ENCODE results near the gene LGALS9B. TPM values are rescaled to one million over a fixed set of nuclear protein-coding genes. Genes with fewer than 3 reads are reported as not detected.
"Not testable (repeated sequence)": the region's sequence is repeated elsewhere in the genome, so short reads cannot be mapped to it uniquely, and the experiment has no call there.

LGALS9B gene
- total RNA-seq, 2 donors from 2014 or later = not detected

DNA sequence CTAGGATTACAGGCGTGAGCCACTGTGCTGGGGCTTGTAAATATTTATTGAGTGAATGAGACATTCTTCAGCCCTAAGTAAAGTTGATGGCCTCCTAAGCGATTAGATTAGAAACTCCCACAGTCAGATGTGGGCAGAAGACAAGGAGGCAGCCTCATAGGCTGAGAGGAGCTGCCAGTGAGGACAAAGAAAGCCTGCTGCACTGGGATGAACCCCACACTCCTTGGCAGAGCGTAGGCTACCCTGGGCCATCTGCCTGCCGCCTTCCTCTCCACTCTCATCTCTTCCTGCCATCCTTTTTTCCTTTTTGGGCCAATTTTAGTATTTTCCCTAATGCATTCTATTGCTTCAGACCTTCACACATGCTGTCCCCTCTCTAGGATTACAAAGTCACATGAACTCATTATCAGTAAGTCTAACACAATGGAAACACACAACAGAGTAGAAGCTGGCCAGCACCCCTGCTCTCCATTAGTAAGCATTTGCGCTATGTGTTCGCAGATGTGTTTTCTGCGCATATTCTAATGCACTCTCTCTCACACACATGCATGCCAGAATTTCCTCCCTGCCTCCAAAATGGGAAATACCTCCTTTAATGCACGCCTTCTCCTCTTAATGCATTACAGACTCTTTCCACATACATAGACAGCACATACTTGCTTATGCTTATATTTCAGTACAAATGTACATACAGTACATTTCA, 12.7 kb upstream of the LGALS9B start:
- H3K27me3 Mint-ChIP-seq; H3K36me3 Mint-ChIP-seq (ENCODE audit: low read depth); H3K27ac Mint-ChIP-seq; H3K9me3 Mint-ChIP-seq; H3K4me3 Mint-ChIP-seq; ATAC-seq (replicated peaks); H3K4me1 Mint-ChIP-seq: not testable (repeated sequence)

DNA sequence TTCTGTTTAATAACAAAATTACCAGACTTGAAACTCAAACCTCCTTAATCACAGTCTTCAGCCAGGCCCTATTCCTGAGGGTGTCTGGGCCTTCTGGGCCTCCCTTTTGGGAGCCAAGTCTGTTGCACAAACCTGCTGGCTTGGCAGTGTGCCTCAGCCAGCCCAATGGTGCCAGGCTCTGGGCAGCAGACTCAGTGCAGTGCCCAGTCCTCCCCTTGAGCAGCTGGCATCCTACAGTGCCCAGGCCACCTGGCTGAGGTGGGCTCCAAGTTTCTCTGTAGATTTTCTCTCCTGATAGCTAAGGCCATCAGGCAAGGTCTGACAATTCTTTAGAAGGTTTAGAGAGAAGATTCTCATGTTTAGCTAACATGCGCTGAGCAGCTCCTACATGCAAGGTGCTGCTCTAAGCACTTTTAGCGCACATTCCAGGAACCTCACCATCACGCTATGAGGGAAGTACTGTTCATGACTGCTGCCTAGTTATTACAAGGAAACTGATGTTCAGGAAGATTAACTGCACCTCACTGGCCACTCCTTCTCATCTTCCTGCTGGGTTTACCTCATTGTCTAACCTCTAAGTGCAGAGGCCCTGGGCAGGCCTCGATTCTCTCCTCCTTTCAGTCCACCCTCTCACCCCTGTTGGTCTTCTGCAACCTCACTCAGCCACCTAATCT, 10.2 kb upstream of the LGALS9B start:
- H3K36me3 Mint-ChIP-seq (ENCODE audit: low read depth); H3K4me1 Mint-ChIP-seq; H3K27ac Mint-ChIP-seq; H3K4me3 Mint-ChIP-seq; ATAC-seq (replicated peaks); H3K9me3 Mint-ChIP-seq; H3K27me3 Mint-ChIP-seq: not testable (repeated sequence)

DNA sequence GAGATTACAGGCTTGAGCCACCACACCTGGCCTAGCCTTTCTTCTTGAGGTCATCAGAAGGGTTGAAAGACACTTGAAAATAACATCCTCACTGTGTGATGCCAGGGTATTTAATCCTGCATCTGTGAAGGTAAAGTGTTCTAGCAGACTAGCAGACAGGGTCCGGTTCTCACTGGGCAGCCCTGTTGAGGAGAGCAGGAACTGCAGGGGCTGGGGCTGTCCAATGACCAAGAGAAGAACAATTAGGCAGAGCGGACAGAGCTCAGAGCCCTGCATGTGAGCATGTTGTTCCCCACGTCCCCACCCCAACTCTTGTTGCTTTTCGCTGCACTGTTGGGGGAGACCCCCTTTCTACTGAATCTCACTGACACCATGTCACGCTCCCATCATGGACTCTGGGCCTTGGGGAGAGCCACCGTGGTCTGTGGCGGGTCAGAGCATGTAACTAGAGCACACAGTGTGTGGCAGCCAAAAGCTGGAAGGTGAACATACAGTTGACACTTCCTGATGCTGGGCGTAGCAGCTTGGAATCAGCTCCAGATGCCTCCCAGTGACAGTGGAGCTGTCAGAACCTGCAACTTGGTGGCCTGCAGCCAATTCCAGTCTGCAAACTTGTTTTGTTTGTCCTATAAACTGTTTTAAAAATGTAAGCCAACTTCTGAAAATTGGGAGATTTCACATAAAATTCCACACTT, 7.9 kb upstream of the LGALS9B start:
- not testable (repeated sequence) for H3K36me3 Mint-ChIP-seq (ENCODE audit: low read depth); H3K4me3 Mint-ChIP-seq; H3K27me3 Mint-ChIP-seq; H3K4me1 Mint-ChIP-seq; H3K9me3 Mint-ChIP-seq; H3K27ac Mint-ChIP-seq; ATAC-seq (replicated peaks)

DNA sequence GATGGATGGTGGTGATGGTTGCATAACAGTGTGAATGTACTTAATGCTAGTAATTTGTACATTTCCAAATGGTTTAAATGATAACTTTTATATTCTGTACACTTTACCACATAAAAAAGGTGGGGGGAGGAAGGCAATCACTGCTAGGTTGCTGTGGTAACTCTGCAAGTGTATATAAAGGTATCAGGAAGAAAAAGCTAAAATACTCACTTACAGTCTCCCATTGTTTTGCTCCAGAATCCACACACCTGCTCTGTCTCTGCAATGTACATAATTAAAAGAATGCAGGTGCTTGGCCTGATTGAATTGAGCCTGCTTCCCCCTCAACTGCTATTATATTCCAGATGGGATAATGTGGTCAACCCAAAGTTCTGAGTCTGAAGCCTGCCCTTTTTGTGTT, 6.7 kb upstream of the LGALS9B start:
- not testable (repeated sequence) for H3K4me1 Mint-ChIP-seq

DNA sequence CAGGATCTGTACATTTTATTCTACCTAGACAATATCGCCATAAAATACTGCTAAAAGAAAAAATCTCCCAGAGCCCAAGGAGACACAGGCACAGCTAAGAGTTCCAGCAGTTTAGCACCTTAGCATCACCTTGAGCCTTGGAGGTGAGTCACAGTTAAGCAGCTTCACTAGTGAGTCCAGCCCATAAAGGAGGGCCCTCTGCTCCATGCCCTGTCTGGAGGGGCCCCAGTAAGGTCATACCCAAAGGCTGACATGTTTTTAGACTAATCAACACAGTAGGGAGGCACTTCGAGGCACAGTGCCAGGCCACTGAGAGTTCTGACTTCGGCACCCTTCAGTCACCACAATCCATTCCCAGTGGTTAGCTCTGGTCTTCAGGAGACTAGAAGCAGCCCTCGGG, 2.6 kb upstream of the LGALS9B start:
- not testable (repeated sequence) for H3K27me3 Mint-ChIP-seq; H3K36me3 Mint-ChIP-seq (ENCODE audit: low read depth); H3K27ac Mint-ChIP-seq; H3K9me3 Mint-ChIP-seq; ATAC-seq (replicated peaks); H3K4me3 Mint-ChIP-seq; H3K4me1 Mint-ChIP-seq

More for the DNA sequence above, 6.7 kb upstream of the LGALS9B start:
- not testable (repeated sequence) for H3K36me3 Mint-ChIP-seq (ENCODE audit: low read depth); H3K27me3 Mint-ChIP-seq; ATAC-seq (replicated peaks); H3K4me3 Mint-ChIP-seq; H3K27ac Mint-ChIP-seq; H3K9me3 Mint-ChIP-seq

DNA sequence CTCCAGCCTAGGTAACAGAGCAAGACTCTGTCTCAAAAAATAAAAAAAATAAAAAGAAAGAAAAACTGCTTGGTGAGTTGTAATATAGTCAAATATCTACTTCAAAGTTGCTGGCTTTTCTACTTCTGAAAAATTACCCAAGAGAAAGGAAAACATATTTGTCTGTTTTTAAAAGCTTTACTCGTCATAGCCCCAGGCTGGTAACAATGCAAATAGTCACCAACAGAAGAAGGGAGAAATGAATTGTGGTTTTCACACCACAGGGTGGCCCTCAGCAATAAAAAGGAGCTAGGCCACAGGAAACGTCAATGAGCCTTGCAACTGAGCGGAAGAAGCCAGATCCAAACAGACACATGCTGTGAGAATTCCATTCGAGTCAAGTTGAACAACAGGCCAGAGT, 1.8 kb upstream of the LGALS9B start:
- not testable (repeated sequence) for H3K27me3 Mint-ChIP-seq; H3K27ac Mint-ChIP-seq; H3K4me1 Mint-ChIP-seq; H3K4me3 Mint-ChIP-seq; H3K9me3 Mint-ChIP-seq; H3K36me3 Mint-ChIP-seq (ENCODE audit: low read depth); ATAC-seq (replicated peaks)

GRCh38 chr17:20466999-20467398, 340 bp downstream of the LGALS9B start:
- H3K4me3 Mint-ChIP-seq; H3K4me1 Mint-ChIP-seq; H3K27me3 Mint-ChIP-seq; H3K9me3 Mint-ChIP-seq; H3K27ac Mint-ChIP-seq; ATAC-seq (replicated peaks); H3K36me3 Mint-ChIP-seq (ENCODE audit: low read depth): not testable (repeated sequence)

DNA sequence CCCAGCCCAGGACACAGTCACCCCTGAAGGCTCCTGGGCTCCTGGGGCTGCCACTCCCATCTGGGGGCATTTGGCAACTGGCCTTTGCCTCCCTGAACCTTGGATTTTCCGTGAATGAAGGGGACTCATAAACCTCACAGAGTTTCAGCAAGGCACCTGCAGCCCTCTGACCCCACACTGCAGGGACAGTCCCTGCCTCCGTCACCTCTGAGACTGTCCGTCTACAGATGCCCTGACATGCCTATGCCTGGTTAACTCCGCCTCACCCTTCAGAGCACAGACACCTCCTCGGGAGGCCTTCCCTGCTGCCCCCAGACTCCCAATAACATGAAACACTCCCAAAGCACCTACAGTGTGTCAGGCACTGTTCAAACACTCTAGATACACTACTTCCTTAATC, 786 bp downstream of the LGALS9B start:
- H3K27me3 Mint-ChIP-seq; H3K9me3 Mint-ChIP-seq; H3K36me3 Mint-ChIP-seq (ENCODE audit: low read depth); H3K4me1 Mint-ChIP-seq; ATAC-seq (replicated peaks); H3K27ac Mint-ChIP-seq; H3K4me3 Mint-ChIP-seq: not testable (repeated sequence)

GRCh38 chr17:20465535-20465934, 1.8 kb downstream of the LGALS9B start:
- H3K27ac Mint-ChIP-seq; H3K36me3 Mint-ChIP-seq (ENCODE audit: low read depth); ATAC-seq (replicated peaks): not testable (repeated sequence)

DNA sequence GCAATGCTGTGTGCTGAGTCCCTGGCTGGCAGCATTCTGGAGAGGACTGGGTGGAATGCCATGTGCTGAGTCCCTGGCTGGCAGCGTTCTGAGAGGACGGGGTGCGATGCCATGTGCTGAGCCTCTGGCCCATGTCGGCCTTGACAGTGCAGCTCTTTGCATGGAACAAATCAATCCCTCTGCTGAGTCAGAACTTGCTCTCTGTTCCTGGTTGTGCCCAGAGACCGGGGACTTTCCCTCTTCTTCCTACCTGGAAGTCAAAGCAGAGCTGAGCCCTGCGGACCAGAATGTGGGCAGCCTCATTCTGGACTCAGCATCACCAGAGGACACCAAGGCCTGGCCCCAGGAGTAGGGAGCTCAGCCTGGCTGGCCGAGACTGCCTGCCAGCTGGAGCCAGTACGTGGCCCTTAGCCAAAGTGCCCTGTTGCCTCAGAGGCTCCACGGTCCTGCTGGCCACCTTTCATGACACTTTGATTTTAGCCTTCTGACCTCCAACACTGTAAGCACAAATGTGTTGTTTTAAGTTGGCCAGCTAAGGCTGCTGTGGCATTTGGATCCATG, 2.4 kb downstream of the LGALS9B start:
- not testable (repeated sequence) for H3K36me3 Mint-ChIP-seq (ENCODE audit: low read depth); H3K4me1 Mint-ChIP-seq; H3K27me3 Mint-ChIP-seq; H3K27ac Mint-ChIP-seq; H3K4me3 Mint-ChIP-seq; ATAC-seq (replicated peaks); H3K9me3 Mint-ChIP-seq

More at GRCh38 chr17:20465535-20465934, 1.8 kb downstream of the LGALS9B start:
- H3K4me1 Mint-ChIP-seq, H3K9me3 Mint-ChIP-seq, H3K4me3 Mint-ChIP-seq, H3K27me3 Mint-ChIP-seq: not testable (repeated sequence)

DNA sequence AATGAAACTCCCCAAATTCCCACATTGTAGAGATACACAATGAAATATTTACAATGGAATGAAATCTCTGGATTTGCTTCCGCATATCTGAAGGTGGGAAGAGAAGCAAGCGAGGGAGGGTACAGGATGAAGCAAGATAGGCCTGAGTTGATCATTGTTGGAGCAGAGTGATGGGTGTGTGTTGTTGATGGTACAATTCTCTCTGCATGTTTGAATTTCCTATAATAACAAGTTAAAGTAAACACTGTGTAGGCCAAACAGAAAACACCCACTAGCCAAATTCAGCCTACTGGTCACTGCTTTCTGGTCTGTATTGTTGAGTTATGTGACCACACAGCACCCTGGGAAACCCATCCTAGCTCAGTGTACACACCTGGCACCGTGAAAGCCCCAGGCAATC, 5.2 kb downstream of the LGALS9B start:
- ATAC-seq (replicated peaks); H3K36me3 Mint-ChIP-seq (ENCODE audit: low read depth); H3K9me3 Mint-ChIP-seq; H3K27me3 Mint-ChIP-seq; H3K4me1 Mint-ChIP-seq; H3K4me3 Mint-ChIP-seq; H3K27ac Mint-ChIP-seq: not testable (repeated sequence)

DNA sequence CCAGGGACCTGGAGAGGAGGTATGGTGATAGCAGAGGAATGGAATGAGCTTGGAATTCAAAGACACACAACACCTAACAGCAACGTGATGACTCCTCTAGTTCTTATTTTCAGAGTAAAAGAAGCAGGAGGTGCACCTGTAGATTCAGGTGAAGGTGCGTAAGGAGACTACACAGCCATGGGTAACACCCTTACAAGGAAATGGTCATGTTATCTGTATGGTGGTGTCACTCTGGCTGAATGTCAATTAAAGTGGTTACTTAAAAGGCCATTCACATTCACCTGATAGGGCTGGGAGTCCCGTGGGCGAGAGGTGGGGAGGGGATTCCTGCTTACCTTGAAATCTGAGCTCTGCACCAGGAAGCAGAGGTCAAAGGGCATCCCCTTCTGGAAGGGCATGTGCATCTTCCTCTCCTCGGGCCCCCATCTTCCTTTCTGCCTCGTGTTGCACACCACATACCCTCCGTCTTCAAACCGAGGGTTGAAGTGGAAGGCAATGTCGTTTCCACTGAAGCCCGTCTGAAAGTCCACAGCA, 9.4 kb downstream of the LGALS9B start:
- H3K9me3 Mint-ChIP-seq; H3K27ac Mint-ChIP-seq; ATAC-seq (replicated peaks); H3K27me3 Mint-ChIP-seq; H3K4me3 Mint-ChIP-seq; H3K4me1 Mint-ChIP-seq; H3K36me3 Mint-ChIP-seq (ENCODE audit: low read depth): not testable (repeated sequence)

GRCh38 chr17:20455106-20455505, 12.2 kb downstream of the LGALS9B start:
- H3K27ac Mint-ChIP-seq; H3K36me3 Mint-ChIP-seq (ENCODE audit: low read depth); H3K27me3 Mint-ChIP-seq; H3K4me1 Mint-ChIP-seq; H3K4me3 Mint-ChIP-seq; ATAC-seq (replicated peaks); H3K9me3 Mint-ChIP-seq: not testable (repeated sequence)

DNA sequence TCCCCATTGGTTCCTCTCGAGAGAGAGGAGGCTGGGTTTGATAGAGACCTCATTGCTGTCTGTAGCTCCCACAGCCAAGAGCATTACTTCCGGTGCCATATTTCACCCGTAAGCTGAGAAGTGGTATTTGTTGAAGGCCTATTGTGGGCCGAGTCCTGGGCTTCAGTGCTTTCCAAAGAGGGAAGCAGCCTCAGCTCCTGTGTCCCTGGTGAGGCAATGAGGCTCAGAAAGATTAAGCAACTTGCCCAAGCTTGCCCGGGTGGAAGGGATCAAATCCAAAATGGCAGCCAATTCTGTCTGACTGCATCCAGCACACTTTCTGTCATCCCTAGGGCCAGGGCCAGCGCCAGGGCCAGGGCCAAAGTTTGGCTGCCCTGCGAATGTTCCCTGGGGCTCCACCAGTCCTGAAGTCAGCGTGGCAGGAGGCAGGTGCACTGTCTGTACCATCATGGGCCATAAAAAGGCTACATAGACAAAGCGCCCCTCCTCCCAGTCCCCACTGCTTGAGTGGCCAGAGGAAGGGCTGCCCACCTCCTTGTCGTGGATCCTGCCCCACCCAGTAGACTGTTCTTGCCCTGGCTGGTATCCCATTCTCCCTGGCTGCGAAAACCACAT, 13.4 kb downstream of the LGALS9B start:
- H3K36me3 Mint-ChIP-seq (ENCODE audit: low read depth); H3K27me3 Mint-ChIP-seq; H3K9me3 Mint-ChIP-seq; H3K27ac Mint-ChIP-seq; ATAC-seq (replicated peaks); H3K4me1 Mint-ChIP-seq; H3K4me3 Mint-ChIP-seq: not testable (repeated sequence)
